HUDEP-2 (cell line): ENCODE results near the gene DCAF7.

Source experiments
- DNase-seq, 76 experiments: peaks; one replicate each; lab custom pipeline; 2025; ENCODE audit not compliant: unreplicated experiment in 76 of 76; lab: John Stamatoyannopoulos, UW

The DCAF7 gene

DNA sequence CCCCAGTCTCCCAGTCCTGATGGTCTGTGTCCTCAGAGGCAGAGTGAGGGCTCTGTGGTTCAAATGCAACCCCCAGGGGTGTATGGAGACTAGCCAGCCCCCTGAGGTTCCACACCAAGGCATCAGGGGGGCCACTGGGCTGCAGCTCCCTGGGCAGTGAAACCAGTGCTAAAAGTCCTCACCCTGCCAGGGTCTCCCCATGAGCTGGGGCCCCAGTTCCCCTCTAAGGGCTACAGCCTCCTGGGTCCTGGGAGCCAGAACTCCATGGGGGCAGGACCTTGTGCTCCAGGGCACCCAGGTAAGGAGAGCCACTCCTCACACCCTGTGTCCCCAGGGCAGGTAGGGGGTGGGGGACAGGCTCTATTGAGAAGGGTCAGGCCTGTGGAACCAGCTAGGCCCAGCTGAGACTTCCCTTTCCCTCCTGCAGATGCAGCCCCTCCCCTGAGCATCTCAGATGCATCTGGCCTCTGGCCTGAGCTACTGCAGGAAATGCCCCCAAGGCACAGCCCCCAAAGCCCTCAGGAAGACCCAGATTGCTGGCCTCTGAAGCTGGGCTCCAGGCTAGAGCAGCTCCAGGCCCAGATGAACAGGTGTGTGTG lies 6.4 kb upstream of the DCAF7 start:
- DNase-seq, result no peak

DNA sequence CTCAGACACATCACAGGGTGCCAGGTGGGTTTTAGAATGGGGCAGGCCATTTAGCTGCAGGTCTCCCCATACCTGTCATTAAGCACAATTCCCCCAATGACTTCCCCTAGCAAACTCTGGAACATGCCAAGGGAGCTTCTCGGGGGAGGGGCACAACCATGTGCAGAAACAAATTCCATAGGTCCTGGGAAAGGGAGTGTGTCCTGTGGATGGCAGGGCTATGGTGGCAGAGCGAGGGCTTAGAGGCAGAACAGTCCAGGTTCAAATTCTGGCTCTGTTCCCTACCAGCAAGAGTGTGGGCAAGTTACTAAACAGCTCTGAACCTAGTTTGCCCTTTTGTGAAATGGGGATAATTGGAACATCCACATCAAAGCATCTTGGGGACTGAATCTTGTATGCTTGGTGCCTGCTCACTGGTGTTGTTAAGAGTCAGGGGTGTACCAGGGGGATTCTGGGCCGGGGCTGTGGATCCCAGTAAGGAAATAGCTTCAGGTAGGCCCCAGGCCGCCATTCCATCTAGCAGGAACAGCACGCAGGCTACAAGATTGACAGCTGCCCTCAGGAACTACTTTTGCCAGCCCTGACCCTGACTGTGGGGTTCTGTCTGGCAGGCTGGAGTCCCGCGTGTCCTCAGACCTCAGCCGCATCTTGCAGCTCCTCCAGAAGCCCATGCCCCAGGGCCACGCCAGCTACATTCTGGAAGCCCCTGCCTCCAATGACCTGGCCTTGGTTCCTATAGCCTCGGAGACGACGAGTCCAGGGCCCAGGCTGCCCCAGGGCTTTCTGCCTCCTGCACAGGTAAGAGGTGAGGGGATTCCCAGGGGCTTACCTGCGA lies 5.6 kb upstream of the DCAF7 start:
- no peak for DNase-seq

DNA sequence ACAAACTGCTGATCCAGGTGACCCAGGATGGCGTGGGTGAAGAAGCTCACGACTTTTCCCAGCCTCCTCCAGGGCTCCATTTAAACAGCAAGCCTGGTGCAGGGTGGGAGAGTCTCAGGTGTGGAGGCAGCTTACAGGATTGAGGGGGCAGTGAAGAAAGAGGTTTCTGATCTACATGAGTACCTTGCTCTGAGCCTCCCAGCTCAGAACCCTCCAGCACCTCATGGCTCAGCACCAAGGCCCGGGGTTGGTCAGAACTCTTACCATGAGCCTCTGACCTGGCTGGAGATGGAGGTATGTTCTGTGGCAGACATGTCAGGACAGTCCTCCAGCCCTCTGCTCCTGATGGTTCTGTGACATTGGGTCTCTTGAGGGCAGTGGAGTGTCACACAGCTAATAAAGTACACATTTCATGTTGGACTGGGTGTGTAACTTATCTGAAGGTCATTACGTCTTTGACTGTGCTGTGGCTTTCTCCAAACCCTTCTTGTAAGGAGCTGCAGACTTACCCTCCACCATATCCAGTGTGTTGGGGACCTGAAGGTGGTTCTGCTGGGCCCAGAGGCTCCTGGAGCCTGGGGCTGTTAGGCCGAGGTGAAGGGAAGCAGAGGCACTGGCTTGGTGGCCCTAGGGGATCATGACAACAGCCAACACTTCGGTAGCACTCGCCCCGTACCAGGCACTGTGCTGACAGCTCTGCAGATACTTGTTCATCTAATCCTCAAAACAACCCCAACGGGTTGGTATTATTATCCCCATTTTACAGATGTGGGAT lies 3.8 kb upstream of the DCAF7 start:
- no peak for DNase-seq

DNA sequence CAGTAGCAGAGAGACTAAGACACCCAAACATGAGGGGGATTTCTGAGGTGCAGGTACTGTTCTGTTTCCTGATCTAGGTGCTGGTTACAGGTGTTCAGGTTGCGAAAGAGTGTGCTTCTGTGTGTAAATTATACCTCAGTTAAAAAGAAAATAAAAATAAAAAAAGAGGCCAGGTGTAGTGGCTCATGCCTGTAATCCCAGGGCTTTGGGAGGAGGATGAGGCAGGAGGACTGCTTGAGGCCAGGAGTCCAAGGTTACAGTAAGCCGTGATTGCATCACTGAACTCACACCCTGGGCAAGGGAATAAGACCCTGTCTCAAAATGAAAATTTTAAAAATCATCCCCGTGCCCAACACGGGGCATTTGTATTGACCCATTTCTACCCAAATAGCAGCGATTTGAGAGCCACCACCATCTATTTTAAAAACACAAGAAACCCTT lies 3.2 kb upstream of the DCAF7 start:
- DNase-seq, result no peak

DNA sequence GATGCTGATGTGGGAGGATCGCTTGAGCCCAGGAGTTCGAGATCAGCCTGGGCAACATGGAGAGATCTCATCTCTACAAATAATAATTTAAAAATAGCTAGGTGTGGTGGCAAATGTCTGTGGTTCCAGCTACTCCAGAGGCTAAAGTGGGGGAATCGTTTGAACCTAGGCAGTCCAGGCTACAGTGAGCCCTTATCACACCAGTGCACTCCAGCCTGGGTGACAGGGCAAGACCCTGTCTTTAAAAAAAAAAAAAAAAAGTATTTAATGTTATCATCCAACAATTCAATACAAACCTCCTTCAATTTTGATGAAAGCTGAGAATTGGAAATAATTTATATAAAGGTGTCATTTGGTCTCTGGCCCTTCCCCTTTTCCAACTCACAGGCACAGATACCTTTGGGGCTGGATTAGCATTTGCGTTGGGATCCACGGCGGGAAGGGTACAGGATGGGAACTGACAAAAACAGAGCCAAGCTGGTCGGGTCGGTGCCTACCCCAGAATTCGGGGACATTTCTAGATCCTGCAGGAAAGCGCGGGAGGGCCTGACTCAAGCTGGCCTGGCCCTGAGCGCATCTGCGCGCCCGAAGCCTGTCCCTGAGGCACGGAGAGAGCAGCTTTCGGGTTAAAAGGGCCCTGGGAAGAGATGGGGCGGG lies 860 bp upstream of the DCAF7 start:
- peak in 40 of 76 experiments; percentile 5 to 67 (median 32) for DNase-seq

DNA sequence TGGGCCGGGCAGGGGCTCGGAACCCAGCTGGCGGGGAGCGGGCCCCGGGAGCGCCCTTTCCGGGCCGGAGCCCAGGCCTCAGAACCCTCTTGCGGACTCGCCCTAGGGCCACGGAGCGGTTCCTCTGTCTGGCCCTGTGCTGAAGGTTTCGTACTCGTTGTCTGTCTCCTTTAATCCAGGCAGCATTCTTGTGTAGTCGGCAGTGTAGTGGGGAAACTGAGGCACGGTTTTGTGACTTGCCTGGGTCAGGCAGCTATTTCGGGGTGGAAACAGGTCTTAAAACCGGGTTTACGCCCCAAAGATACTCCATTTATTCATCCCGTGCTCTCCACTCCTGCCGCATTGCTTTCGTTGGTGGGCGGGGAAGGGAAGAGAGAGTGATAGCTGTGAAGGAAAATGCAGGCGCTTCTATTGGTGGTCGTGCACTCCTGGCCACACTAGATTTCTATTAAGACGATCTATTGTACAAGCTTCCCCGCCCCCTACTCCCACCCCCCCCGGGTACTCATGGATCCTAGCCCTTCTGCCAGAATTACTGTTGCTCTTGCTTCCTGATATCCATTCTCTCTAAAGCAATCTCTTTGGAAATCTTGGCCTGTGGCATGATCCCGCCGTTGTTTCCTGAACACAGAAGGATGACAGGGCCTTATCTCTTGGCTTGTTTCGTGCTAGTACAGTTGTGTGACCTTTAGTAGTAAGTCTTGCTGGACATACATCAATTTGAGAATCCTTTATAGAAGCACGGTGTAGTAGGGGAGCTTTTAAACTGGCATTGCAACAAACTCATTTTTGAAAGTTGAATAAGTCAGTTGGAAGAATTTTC lies 751 bp downstream of the DCAF7 start:
- DNase-seq, result peak in 20 of 76 experiments; percentile 6 to 62 (median 23)

DNA sequence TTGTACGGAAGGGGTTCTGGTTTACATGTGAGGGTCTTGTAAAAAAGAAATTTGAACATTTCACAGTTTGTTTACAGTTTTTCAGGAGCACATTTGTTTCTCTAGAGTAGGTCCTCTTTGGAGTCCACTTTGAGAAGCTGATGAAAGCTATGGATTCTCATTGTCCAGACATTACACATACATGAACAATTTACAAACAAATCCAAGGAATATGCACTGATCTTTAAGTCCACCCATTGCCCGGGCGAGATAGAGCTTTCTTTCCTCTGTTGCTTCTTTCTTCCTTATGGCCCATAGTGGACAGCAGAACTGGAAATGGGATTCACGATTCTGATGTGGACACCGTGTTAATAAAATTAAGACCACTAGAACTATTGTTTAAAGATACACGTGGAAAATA lies 1.9 kb downstream of the DCAF7 start:
- DNase-seq, result no peak

DNA sequence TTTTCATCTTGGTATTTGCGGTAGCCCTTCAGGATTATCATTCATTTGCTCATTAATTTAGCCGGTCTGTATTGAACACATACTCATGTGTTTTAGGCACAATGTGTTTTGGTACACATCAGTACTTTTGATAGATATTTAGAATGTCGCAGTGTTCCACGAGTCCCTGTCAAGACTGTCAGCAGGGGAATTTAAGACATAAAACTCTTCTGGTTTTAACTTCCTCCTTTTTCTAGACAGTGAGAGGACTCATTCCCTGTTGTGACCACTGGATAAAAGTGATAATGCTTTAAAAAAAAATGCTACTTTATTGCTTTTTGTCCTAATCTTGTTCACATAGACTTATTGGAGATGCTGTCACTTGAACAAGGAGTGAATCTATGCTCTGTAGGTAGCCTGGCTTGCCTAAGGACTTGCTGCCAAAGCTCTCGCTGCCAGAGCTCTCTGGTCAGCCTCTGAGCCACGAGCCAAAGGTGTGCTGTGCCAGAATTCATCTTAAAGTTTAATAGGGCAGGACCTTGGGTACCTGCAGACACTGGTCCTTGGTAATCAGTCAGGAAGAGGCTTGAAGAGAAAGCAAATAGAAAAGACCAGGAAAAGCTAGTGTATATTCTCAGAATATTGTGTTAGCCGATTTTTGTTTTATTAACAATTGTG lies 5.4 kb downstream of the DCAF7 start:
- no peak for DNase-seq

DNA sequence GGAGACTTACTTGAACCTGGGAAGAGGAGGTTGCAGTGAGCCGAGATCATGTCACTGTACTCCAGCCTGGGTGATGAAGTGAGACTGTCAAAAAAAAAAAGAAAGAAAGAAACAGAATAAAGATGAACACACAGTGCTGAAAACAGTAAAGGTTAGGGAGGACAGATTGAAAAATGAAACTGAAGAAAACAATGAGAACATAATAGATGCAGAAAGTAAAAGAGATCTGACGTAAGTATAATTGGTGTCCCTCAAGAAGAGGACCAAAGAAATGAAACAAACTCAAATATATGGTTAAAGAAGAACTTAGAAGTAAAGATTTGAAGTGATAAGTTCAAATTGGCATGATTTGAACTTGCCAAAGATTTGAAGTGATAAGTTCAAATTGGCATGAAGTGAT lies 7.1 kb downstream of the DCAF7 start:
- no peak for DNase-seq

DNA sequence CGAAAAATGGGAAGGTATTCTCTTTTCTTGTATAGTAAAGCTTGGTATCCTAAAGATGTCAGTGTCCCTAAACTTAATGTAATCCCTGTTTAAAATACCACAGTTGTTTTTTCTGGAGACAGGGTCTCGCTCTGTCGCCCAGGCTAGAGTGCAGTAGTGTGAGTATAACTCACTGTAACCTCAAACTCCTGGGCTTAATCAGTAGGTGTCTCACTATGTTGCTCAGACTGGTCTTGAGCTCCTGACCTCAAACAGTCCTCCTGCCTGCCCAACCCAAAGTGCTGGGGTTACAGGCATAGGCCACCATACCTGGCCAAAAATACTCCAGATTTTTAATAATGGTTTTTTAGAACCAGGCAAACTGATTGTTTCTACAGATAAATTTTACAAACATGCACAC lies 8.2 kb downstream of the DCAF7 start:
- DNase-seq, result no peak

DNA sequence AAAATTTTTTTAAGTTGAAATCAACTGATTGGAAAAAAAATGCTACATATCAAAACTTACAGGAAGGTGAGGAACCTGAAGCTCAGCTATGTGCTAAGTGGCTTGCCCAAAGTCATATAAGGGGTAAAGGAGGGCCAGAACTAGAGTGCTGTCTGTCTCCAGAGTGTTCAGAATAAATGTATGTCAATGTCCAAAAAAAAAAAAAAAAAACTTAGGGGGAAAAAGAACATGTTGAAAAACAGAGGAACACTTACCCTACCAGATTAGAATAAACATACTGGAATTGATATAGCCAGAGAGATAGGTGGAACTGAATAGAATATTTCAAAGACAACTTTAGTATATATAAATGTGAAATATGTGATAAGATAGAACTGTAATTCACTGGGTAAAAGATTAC lies 11.5 kb downstream of the DCAF7 start:
- no peak for DNase-seq

DNA sequence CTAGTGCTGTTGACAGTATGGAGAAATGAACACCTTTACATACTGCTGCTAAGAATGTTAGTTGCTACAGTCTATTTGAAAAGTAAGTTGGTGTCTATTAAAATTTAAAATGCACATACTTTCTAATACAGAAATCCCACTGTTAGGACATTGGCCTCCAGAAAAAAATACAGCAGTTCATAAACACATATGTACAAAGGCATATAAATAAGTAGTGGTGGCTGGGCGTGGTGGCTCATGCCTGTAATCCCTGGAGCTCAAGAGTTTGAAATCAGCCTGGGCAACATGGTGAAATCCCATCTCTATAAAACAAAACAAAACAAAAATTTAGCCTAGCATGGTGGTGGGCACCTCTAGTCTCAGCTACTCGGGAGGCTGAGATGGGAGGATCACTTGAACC lies 13.1 kb downstream of the DCAF7 start:
- DNase-seq, result no peak

DNA sequence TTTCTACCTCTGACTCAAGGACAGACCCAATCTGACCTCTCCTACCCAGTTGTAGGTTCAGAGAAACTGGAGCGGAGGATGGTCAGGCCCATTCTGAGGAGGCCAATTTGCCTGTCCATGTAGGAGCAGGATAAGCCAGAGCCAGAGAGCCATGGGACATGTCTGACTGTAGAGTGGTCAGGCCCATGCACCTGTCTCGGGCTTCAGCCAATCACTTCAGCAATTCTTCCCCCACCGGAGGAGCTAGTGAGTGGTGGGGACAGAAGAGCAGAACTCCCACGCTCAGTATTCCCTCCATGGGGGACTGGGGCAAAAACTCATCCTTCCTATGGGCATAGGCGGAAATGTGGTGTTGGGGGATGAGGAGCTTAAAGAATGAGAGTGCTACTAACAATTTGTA lies 14.3 kb downstream of the DCAF7 start:
- no peak for DNase-seq

DNA sequence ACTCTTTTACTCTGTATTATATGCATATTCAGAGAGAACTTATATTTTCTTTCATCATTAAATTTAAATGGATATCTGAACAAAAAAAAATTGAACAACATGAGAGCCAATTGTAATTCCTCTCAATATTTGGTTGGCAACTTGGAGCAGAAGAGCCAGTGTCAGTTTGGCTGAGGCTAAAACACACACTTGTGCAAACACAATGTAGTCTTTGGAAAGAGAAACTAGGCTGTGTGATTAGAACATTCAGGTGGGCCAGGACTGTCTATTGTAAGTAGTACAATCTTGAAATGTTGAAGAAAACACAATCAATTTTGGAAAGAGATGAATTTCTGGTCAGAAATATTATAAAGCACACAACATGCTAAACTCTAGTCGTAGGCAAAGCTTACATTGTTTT lies 17.0 kb downstream of the DCAF7 start:
- DNase-seq, result no peak

DNA sequence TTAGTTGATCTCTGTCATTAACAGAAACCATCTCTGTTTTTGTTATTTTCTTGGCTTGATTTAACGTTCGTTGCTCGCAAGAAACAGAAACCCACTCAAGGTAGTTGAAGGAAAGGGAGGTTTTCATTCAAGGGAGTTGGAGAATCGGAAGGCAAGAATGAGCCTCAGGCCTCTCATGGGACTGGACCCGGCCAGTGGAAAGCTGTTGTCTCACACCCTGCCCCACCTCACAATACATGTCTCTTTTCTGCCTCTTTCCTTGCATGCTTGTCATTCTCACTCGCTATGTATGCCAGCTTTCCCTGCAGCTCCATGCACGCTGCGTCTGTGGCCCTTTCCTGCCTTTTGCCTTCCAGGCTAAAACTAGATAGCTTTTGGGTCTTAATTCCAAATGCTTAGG lies 18.3 kb downstream of the DCAF7 start:
- no peak for DNase-seq

DNA sequence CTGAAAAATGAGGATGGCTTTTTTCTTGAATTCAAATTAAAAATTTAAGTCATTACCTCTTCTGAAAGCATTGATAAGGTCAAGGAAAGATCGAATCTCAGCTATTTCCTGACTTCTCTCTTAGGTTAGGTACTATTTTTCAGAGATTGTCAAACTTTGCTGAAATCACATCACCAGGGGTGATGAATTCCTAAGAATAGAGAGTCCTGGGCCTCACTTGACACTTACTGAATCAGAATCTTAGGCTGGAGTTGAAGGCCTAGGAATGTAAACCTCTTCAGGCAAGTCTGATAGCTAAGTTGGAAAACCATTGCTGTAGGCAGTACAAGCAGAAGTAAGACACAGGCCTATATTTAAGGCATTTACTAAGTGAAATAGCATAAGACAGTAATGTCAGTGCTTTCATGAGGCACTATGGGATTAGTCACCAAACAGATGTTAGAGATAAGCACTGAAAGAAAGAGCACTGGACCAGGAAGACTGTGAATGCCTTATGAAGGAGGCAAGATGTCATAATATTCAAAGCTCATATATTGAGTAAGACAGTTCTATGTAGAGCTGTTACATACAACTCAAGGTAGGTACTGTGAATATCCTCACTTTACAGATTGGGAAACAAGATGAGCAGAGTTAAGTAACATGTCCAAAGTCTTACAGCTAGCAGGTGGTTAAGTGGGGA lies 21.5 kb downstream of the DCAF7 start:
- DNase-seq, result peak in 14 of 76 experiments; percentile 2 to 43 (median 19)

DNA sequence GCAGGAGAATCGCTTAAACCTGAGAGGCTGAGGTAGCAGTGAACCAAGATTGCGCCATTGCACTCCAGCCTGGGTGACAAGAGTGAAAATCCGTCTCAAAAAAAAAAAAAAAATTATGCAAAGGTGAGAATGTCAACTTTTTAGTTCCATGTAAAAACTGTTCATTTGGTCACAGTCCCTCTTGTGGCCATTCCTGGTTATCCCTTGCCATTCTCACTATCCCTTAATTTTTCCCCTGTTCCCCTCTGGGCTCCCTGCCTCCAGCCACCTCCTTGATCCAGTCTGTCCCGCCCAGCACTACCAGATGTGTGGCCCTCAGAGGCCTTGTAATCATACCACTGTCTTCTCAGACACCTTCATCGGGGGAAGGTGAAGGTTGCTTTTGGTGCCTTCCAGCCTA lies 23.4 kb downstream of the DCAF7 start:
- DNase-seq, result no peak

DNA sequence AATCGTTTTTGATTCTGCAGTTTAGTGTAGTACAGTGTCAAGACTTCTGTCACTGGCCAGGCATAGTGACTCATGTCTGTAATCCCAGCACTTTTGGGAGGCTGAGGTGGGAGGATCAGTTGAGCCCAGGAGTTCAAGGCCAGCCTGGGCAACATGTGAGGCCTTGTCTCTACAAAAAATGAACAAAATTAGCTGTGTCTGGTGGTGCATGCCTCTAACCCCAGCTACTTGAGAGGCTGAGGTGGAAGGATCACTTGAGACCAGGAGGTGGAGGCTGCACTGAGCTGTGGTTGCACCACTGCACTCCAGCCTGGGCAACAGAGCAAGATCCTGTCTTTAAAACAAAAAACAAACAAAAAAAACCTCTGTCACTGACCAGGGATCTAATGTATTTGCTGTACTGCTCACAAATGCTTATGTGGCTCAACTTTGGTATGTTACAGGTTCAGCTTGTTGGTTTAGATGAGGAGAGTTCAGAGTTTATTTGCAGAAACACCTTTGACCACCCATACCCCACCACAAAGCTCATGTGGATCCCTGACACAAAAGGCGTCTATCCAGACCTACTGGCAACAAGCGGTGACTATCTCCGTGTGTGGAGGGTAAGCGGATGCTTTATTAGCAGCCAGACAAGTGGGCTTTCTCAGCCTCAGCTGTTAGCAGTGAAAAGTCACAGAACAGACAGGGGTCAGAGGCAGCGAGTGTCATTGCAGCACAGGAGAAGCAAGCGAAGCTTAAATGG lies 27.9 kb downstream of the DCAF7 start:
- DNase-seq, result no peak

DNA sequence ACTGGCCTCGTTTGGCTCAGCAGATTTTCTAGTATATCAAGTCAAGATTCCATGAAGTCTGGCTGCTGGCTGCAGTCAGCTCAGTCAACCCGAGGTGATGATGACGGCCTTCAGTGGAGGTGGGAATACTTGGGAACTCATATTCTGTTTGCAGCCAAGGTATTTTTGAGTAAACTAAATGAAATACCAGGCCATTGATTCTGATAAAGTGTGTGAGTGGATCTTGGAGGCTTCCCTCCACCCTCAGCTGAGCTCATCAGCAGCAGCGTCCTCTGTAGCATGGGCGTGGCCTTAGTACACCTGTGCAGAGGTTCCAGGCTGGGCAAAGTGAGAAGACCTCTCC lies 28.5 kb downstream of the DCAF7 start:
- DNase-seq, result no peak
